HG02763 (cell line): ENCODE results near the gene NEU3.
"Not testable (repeated sequence)": the region's sequence is repeated elsewhere in the genome, so short reads cannot be mapped to it uniquely, and the experiment has no call there.

Source experiments
- ATAC-seq: cut with Tn5 transposase; IDR thresholded peaks from one replicate; pipeline ENCODE4 v1.9.1; 2021; ENCODE audit warnings: mild to moderate bottlenecking, moderate library complexity; ENCODE audit not compliant: unreplicated experiment

NEU3 gene

DNA sequence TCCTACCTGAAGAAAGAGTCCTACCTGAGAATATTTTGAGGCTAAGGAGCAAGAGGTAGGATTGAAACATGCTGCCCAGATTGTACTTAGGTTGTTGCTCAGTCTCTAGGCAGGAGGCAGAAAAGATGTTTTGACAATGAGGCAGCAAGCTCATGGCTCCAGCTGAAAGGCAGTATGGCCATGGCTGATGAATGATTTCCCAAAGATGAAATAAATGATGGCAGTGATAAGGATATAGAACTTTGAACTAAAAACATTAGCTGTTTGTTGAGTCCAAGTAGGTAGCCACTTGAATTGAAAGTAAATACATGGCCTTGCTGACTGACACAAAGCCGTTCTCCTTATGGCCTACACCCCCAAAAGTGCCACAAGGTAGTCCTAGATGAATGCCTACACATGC lies 6.8 kb upstream of the NEU3 start:
- ATAC-seq = no peak

DNA sequence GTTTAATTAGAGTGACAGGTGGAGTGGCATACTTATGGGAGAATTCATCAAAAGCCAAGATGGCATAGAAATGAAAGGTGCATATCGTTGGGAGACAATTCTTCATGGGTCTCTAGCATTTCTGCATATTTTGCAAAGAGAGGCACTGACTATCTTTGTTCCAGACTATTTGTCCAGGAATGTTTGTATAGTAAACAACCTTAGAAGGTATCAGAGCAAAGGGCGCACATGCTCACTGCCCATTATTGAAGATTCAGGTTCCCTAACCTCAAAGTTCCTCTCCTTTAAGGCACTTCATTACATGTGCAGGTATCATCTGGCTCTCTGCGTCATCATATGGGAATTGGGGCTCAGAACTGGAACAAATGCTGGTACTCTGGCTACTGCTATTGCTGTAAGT lies 4.7 kb upstream of the NEU3 start:
- no peak for ATAC-seq

- no peak for ATAC-seq
These were observed 4.0 kb upstream of the NEU3 start for GRCh38 chr11:74984730-74985129.

- ATAC-seq = peak; percentile 5
These were observed 516 bp downstream of the NEU3 start for GRCh38 chr11:74989260-74989638.

DNA sequence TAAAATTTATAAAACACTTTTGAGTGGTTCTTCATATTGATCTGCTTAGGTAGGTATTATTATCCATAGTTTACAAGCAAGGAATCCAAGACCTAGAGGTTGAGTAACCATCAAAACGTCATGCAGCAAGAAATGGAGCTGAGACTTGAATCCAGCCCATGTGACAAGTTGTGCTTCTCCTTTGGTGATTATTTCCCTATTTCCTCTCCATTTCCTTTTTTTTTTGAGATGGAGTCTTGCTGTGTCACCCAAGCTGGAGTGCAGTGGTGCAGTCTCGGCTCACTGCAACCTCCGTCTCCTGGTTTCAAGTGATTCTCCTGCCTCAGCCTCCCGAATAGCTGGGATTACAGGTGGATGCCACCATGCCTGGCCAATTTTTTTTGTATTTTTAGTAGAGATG lies 1.4 kb downstream of the NEU3 start:
- not testable (repeated sequence) for ATAC-seq

GRCh38 chr11:74990941-74991340 lies 2.2 kb downstream of the NEU3 start:
- ATAC-seq = no peak

- no peak for ATAC-seq
These were observed 4.1 kb downstream of the NEU3 start for GRCh38 chr11:74992852-74993251.

DNA sequence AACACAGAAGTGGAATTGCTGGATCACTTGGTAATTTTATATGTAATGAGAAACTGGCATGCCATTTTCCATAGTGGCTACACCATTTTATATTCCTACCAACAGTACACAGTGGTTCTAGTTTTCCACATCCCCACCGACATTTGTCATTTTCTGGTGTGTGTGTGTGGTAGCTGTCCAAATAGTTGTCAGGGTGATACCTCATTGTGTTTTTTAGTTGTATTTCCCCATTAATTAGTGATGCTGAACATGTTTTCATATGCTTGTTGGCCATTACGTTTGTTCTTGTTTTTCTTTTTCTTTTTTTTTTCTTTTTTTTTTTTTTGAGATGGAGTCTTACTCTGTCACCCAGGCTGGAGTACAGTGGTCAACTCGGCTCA lies 12.2 kb downstream of the NEU3 start:
- no peak for ATAC-seq

- no peak for ATAC-seq
These were observed 13.0 kb downstream of the NEU3 start for GRCh38 chr11:75001686-75002085.

- ATAC-seq = no peak
These were observed 13.8 kb downstream of the NEU3 start for GRCh38 chr11:75002516-75002915.

DNA sequence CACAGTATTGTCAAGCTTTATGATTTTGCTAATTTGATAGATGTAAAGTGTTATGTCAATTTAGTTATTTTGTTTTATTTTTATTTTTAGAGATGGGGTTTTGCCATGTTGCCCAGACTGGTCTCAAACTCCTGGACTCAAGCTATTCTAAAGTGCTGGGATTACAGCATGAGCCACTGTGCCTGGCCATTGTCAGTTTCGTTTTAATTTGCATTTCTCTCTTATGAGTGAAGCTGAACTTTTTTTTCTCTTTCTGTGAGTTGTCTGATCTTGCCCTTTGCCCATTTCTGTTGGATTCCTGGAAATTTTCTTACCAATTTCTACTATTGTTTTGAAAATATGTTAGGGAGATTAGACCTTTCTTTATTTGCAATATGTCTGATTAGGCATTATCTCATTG lies 15.5 kb downstream of the NEU3 start:
- no peak for ATAC-seq

- ATAC-seq = no peak
These were observed 22.6 kb downstream of the NEU3 start for GRCh38 chr11:75011357-75011756.

GRCh38 chr11:75011872-75012271 lies 23.1 kb downstream of the NEU3 start:
- no peak for ATAC-seq

DNA sequence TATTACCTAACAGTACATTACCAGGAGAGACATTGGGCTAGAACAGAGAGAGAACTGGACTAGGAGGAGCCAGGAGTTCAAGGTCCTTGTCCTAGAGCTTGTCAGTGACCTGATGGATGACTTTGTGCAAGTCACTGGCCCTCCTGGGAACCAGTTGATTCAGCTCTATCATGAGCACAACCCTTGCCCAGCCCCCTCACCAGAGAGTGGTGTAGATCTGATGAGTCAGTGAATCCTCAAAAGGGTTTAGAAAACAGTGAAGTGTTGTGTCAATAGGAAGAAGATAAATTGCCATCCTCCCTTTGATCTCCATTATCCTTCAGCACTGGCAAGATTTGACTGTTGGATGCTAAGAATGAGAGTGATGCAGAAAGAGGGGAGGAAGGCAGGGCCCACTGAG lies 24.3 kb downstream of the NEU3 start:
- no peak for ATAC-seq

DNA sequence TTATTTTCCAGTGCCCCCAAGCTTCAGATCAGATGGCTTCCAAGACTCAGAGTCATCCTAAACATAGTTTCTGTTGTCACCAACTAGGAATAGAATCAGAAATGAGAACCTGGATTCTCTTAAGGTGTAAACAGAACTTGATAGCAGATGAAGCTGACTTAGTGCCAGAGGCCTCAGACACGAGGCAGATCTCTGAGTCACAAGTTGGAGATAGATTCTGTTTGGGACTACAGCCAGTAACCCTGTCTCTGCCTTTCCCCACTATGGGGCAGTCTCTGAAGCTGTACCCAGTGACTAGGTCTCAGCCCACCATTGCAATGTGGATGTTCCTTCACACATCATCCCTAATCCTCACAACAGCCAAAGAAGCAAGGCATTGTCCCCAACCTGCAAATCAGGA lies 25.4 kb downstream of the NEU3 start:
- ATAC-seq = no peak

DNA sequence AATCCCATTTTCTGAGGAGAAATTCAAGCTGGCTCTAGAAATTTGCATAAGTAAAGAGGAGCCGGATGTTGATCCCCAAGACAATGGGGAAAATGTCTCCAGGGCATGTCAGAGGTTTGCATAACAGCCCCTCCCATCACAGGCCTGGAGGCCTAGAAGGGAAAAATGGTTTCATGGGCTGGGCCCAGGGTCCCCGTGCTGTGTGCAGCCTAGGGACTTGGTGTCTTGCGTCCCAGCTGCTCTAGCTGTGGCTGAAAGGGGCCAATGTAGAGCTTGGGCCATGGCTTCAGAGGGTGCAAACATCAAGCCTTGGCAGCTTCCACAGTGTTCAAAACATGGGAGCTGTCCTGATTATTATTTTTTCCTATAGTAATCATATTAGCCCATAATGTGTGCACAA lies 30.5 kb downstream of the NEU3 start:
- ATAC-seq = not testable (repeated sequence)

GRCh38 chr11:75020328-75020727 lies 31.6 kb downstream of the NEU3 start:
- not testable (repeated sequence) for ATAC-seq

- ATAC-seq = peak; percentile 40
These were observed 33.6 kb downstream of the NEU3 start for GRCh38 chr11:75022296-75022695.

GRCh38 chr11:75022759-75023396 lies 34.1 kb downstream of the NEU3 start:
- ATAC-seq = peak; percentile 63

- no peak for ATAC-seq
These were observed 34.8 kb downstream of the NEU3 start for GRCh38 chr11:75023446-75024067.

DNA sequence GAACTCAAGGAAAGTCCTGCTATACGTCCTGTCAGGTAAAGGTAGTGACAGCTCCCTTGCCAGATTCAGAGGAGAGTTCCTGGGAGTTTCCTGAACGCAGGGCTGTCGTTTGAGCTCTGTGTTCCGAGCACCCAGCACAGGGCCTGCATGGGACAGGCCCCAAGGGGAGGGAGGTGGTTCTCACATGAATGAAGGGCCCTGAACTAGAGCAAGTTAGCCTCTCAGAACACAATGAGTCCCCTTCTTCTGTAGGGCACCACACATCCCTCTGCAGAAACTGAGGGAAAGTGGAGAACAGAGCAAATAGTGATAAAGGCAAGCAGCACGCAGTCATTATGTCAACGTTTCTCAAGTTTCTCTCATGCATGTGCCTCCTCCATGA lies 35.3 kb downstream of the NEU3 start:
- ATAC-seq = no peak

GRCh38 chr11:75024764-75025211 lies 36.1 kb downstream of the NEU3 start:
- ATAC-seq = no peak

- ATAC-seq = no peak
These were observed 36.8 kb downstream of the NEU3 start for GRCh38 chr11:75025561-75025960.
